ENCODE data around the gene CDC37. TPM values are rescaled to one million over a fixed set of nuclear protein-coding genes. Genes with fewer than 3 reads are reported as not detected.

CDC37 gene
- total RNA-seq, 4 donors from 2014 or later = 127 to 260 (median 155) TPM

- Histone ChIP-seq H3K27ac (no peak overlapping the region), H3K9me3 (no peaks in the 10 kb centered on the region), H3K4me3 (no peak overlapping the region), H3K36me3 (peaks cover 0 to 3% (median 0%) of the 10 kb centered on the region in 3 donors), H3K4me1 (no peaks in the 10 kb centered on the region), H3K27me3 (no peaks in the 10 kb centered on the region)
- 91 to 92% methylated on average over 3 of the region's 3 CpGs for WGBS, 2 donors
- no peak for DNase-seq (ENCODE audit: low spot score in 2 of 2)
- TF ChIP-seq CTCF (IDR thresholded peaks at IDR 0.05) = no peak
- TF ChIP-seq EP300 (IDR thresholded peaks at IDR 0.05) = no peak
- no peak for TF ChIP-seq POLR2A (IDR thresholded peaks at IDR 0.05)
These were observed 39.4 kb upstream of the CDC37 start for GRCh38 chr19:10442698-10443097.

- 80 to 84% methylated on average over 5 of the region's 5 CpGs for WGBS, 2 donors
- no peaks in the 10 kb centered on the region for H3K36me3 ChIP-seq
- H3K9me3 ChIP-seq = no peaks in the 10 kb centered on the region
- H3K4me3 ChIP-seq = no peak overlapping the region
- no peak for DNase-seq (ENCODE audit: low spot score in 2 of 2)
- TF ChIP-seq POLR2A (IDR thresholded peaks at IDR 0.05) (no peak), EP300 (IDR thresholded peaks at IDR 0.05) (no peak), CTCF (IDR thresholded peaks at IDR 0.05) (no peak)
- no peak overlapping the region for H3K27ac ChIP-seq
- H3K27me3 ChIP-seq = no peaks in the 10 kb centered on the region
- no peaks in the 10 kb centered on the region for H3K4me1 ChIP-seq
These were observed 36.2 kb upstream of the CDC37 start for GRCh38 chr19:10439588-10439987.

GRCh38 chr19:10433131-10433536 is 29.8 kb upstream of the CDC37 start:
- Histone ChIP-seq H3K27me3 (peaks cover 0 to 43% of the 10 kb centered on the region in 2 donors), H3K27ac (no peak overlapping the region), H3K36me3 (no peaks in the 10 kb centered on the region), H3K9me3 (no peaks in the 10 kb centered on the region), H3K4me3 (no peak overlapping the region), H3K4me1 (peaks cover 0 to 25% (median 9%) of the 10 kb centered on the region in 4 donors)
- DNase-seq (ENCODE audit: low spot score in 2 of 2) = no peak
- WGBS, 2 donors = 85 to 88% methylated on average over 10 of the region's 10 CpGs
- no peak for TF ChIP-seq EP300 (IDR thresholded peaks at IDR 0.05)

- DNase-seq (ENCODE audit: low spot score in 2 of 2) = no peak
- Histone ChIP-seq H3K27ac (peak overlapping the region in 2 of 4 donors; percentile 62), H3K36me3 (no peaks in the 10 kb centered on the region), H3K4me1 (peaks cover 0 to 25% (median 10%) of the 10 kb centered on the region in 4 donors), H3K27me3 (peaks cover 0 to 46% of the 10 kb centered on the region in 2 donors), H3K9me3 (no peaks in the 10 kb centered on the region), H3K4me3 (peak overlapping the region in 1 of 4 donors; percentile 63)
- WGBS, 2 donors = 82 to 89% methylated on average over 2 of the region's 2 CpGs
- TF ChIP-seq EP300 (IDR thresholded peaks at IDR 0.05) (no peak), POLR2A (IDR thresholded peaks at IDR 0.05) (no peak), CTCF (IDR thresholded peaks at IDR 0.05) (no peak)
These were observed 29.4 kb upstream of the CDC37 start for GRCh38 chr19:10432736-10433130.

GRCh38 chr19:10431943-10432735 is 28.8 kb upstream of the CDC37 start:
- no peaks in the 10 kb centered on the region for H3K9me3 ChIP-seq
- H3K27me3 ChIP-seq = peaks cover 0 to 52% of the 10 kb centered on the region in 2 donors
- H3K36me3 ChIP-seq = no peaks in the 10 kb centered on the region
- H3K4me3 ChIP-seq = peak overlapping the region; percentile 35 to 63 (median 44)
- 0 to 4% methylated on average over 11 to 43 of the region's 64 CpGs for WGBS, 2 donors
- DNase-seq (ENCODE audit: low spot score in 2 of 2) = peak in 1 of 2 donors; percentile 51
- peak overlapping the region in 3 of 4 donors; percentile 62 to 75 (median 70) for H3K27ac ChIP-seq
- H3K4me1 ChIP-seq = peaks cover 0 to 25% (median 10%) of the 10 kb centered on the region in 4 donors
- TF ChIP-seq EP300 (IDR thresholded peaks at IDR 0.05) (peak in 1 of 2 donors; percentile 34), CTCF (IDR thresholded peaks at IDR 0.05) (no peak), POLR2A (IDR thresholded peaks at IDR 0.05) (no peak)

Measured in tibial nerve (tissue), 4 donors.